H9 (cell line): ENCODE data around the gene SMIM23. TPM values are rescaled to one million over a fixed set of nuclear protein-coding genes. Genes with fewer than 3 reads are reported as not detected.

Source experiments
- DNase-seq: peaks from one replicate; pipeline ENCODE4 v3.0.0-alpha.2; 2017
- H2AFZ ChIP-seq: one replicate; pipeline ENCODE4 v1.6.1; 2013; ENCODE audit warnings: mild to moderate bottlenecking, low read length, control low read depth, moderate library complexity
- H2AK5ac ChIP-seq: 2 replicates; pipeline ENCODE4 v1.6.1; 2013; ENCODE audit warnings: low read length, control low read depth, mixed read lengths; ENCODE audit not compliant: insufficient read length
- H2BK120ac ChIP-seq: one replicate; pipeline ENCODE4 v1.6.1; 2013; ENCODE audit warnings: low read depth, mild to moderate bottlenecking, low read length, control low read depth, inconsistent platforms; ENCODE audit not compliant: poor library complexity, severe bottlenecking
- H2BK12ac ChIP-seq: 2 replicates; pipeline ENCODE4 v1.6.1; 2013; ENCODE audit warnings: low read length, control low read depth, mixed read lengths, low read depth; ENCODE audit not compliant: insufficient read length
- H2BK15ac ChIP-seq: 2 replicates; pipeline ENCODE4 v1.6.1; 2013; ENCODE audit warnings: low read depth, low read length, control low read depth
- H2BK20ac ChIP-seq: one replicate; pipeline ENCODE4 v1.6.1; 2013; ENCODE audit warnings: low read depth, mild to moderate bottlenecking, low read length, control low read depth, inconsistent platforms; ENCODE audit not compliant: poor library complexity, severe bottlenecking
- H2BK5ac ChIP-seq: 2 replicates; pipeline ENCODE4 v1.6.1; 2013; ENCODE audit warnings: low read length, control low read depth, mixed read lengths; ENCODE audit not compliant: insufficient read length
- H3K14ac ChIP-seq: 2 replicates; pipeline ENCODE4 v1.6.1; 2013; ENCODE audit warnings: low read length, control low read depth; ENCODE audit not compliant: insufficient read depth
- H3K18ac ChIP-seq: 2 replicates; pipeline ENCODE4 v1.6.1; 2013; ENCODE audit warnings: low read depth, mild to moderate bottlenecking, mixed read lengths, low read length, control low read depth; ENCODE audit not compliant: insufficient read length
- H3K23ac ChIP-seq: 2 replicates; pipeline ENCODE4 v1.6.1; 2013; ENCODE audit warnings: low read length, control low read depth, mixed read lengths, low read depth; ENCODE audit not compliant: insufficient read length
- H3K23me2 ChIP-seq: 2 replicates; pipeline ENCODE4 v1.6.1; 2013; ENCODE audit warnings: low read depth, mild to moderate bottlenecking, mixed read lengths, low read length, control low read depth; ENCODE audit not compliant: insufficient read length, poor library complexity, severe bottlenecking
- H3K27ac ChIP-seq: 2 replicates; pipeline ENCODE4 v1.5.1; 2013; ENCODE audit warnings: low read length, control low read depth, mixed read lengths, low read depth; ENCODE audit not compliant: insufficient read length
- H3K27me3 ChIP-seq: 2 replicates; pipeline ENCODE4 v1.6.1; 2013; ENCODE audit warnings: low read length, control low read depth, inconsistent platforms; ENCODE audit not compliant: insufficient read depth
- H3K4ac ChIP-seq: 2 replicates; pipeline ENCODE4 v1.6.1; 2013; ENCODE audit warnings: low read depth, mild to moderate bottlenecking, control low read depth, inconsistent platforms, low read length, moderate library complexity
- H3K4me1 ChIP-seq: 2 replicates; pipeline ENCODE4 v1.6.1; 2013; ENCODE audit warnings: low read length, control low read depth, inconsistent platforms; ENCODE audit not compliant: insufficient read depth
- H3K4me2 ChIP-seq: 2 replicates; pipeline ENCODE4 v1.6.1; 2013; ENCODE audit warnings: low read length, control low read depth, mixed read lengths; ENCODE audit not compliant: insufficient read length, insufficient read depth
- H3K56ac ChIP-seq: 2 replicates; pipeline ENCODE4 v1.6.1; 2013; ENCODE audit warnings: low read depth, mild to moderate bottlenecking, mixed read lengths, low read length, control low read depth; ENCODE audit not compliant: insufficient read length
- H3K79me1 ChIP-seq: 2 replicates; pipeline ENCODE4 v1.6.1; 2013; ENCODE audit warnings: low read depth, mild to moderate bottlenecking, moderate library complexity, low read length, control low read depth, inconsistent platforms; ENCODE audit not compliant: insufficient read depth, poor library complexity, severe bottlenecking
- H3K79me2 ChIP-seq: 2 replicates; pipeline ENCODE4 v1.6.1; 2013; ENCODE audit warnings: low read length, control low read depth, inconsistent platforms; ENCODE audit not compliant: insufficient read depth
- H3K9ac ChIP-seq: 2 replicates; pipeline ENCODE4 v1.6.1; 2013; ENCODE audit warnings: low read length, control low read depth, mixed read lengths; ENCODE audit not compliant: insufficient read length; ENCODE audit errors: extremely low read depth
- H3K9me3 ChIP-seq: one replicate; pipeline ENCODE4 v1.6.1; 2013; ENCODE audit warnings: low read depth, low read length, inconsistent platforms; ENCODE audit not compliant: control insufficient read depth
- H3T11ph ChIP-seq: one replicate; pipeline ENCODE4 v1.6.1; 2013; ENCODE audit warnings: mild to moderate bottlenecking, low read length, control low read depth, inconsistent platforms
- H4K20me1 ChIP-seq: one replicate; pipeline ENCODE4 v1.6.1; 2013; ENCODE audit not compliant: control insufficient read depth, insufficient read length, insufficient read depth
- H4K5ac ChIP-seq: 2 replicates; pipeline ENCODE4 v1.6.1; 2013; ENCODE audit warnings: low read depth, mild to moderate bottlenecking, mixed read lengths, low read length, control low read depth; ENCODE audit not compliant: insufficient read length
- H4K8ac ChIP-seq: replicated peaks from 2 replicates; pipeline ENCODE4 v1.6.1; 2013; ENCODE audit warnings: low read length, control low read depth, mixed read lengths, low read depth; ENCODE audit not compliant: insufficient read length
- H4K91ac ChIP-seq: 2 replicates; pipeline ENCODE4 v1.6.1; 2013; ENCODE audit warnings: low read depth, mild to moderate bottlenecking, moderate library complexity, mixed read lengths, low read length, control low read depth; ENCODE audit not compliant: insufficient read length
- H3K27ac Mint-ChIP-seq, 3 experiments: 2 replicates in 2 of 3; 3 replicates in 1 of 3; pipeline ENCODE4 v1.8.0; 2020 to 2021; ENCODE audit warnings: mixed read lengths in 3 of 3, mild to moderate bottlenecking in 1 of 3, moderate library complexity in 1 of 3
- H3K27me3 Mint-ChIP-seq: 2 replicates; pipeline ENCODE4 v1.8.0; 2021; ENCODE audit warnings: low read depth, mild to moderate bottlenecking, moderate library complexity, mixed read lengths
- H3K36me3 Mint-ChIP-seq, 3 experiments: 2 replicates in 2 of 3; 3 replicates in 1 of 3; pipeline ENCODE4 v1.8.0; 2020 to 2021; ENCODE audit warnings: low read depth in 3 of 3, mixed read lengths in 3 of 3; ENCODE audit not compliant: insufficient read depth in 1 of 3
- H3K4me1 Mint-ChIP-seq, 2 experiments: 2 replicates each; pipeline ENCODE4 v1.8.0; 2020; ENCODE audit warnings: mixed read lengths in 2 of 2
- H3K4me3 Mint-ChIP-seq, 2 experiments: 2 replicates in 1 of 2; 3 replicates in 1 of 2; pipeline ENCODE4 v1.8.0; 2020 to 2021; ENCODE audit warnings: mild to moderate bottlenecking in 2 of 2, mixed read lengths in 2 of 2, moderate library complexity in 1 of 2
- H3K9me3 Mint-ChIP-seq, 2 experiments: 2 replicates in 1 of 2; 3 replicates in 1 of 2; pipeline ENCODE4 v1.8.0; 2020; ENCODE audit warnings: mild to moderate bottlenecking in 2 of 2, mixed read lengths in 2 of 2, moderate library complexity in 1 of 2
- CTCF ChIP-seq: fragments of 200-600 bp; sonication (generic); conservative IDR thresholded peaks from 3 replicates; pipeline ENCODE4 v1.8.0; 2021; ENCODE audit warnings: antibody characterized with exemption, mild to moderate bottlenecking
- WGBS: extraction: QIAGEN DNeasy Blood & Tissue Kit; methylation state at CpG from one replicate; pipeline ENCODE4 v1.1.7; 2013; ENCODE audit warnings: missing lambda C conversion rate, low lambda C conversion rate, mixed read lengths; ENCODE audit not compliant: insufficient read length; ENCODE audit errors: extremely low coverage; 5-methylcytosine and 5-hydroxymethylcytosine counted together
- total RNA-seq: library from RNA; stranded (reverse); gene quantifications from 2 replicates; pipeline ENCODE4 v1.2.1, GENCODE V29; 2021

Gene SMIM23
- total RNA-seq, 1 experiment from 2014 or later = not detected

- H3K36me3 Mint-ChIP-seq = peaks cover 0 to 11% (median 0%) of the 10 kb centered on the region in 3 experiments; a peak in 2 of 7 replicates
- no peak overlapping the region for H3K56ac ChIP-seq
- H3K23ac ChIP-seq = no peak overlapping the region
- H4K8ac ChIP-seq = no peak overlapping the region
- H2BK120ac ChIP-seq = no peak overlapping the region
- H2BK5ac ChIP-seq = no peak overlapping the region
- no CpG with 5 or more reads among the region's 2 CpGs for WGBS
- H3K4ac ChIP-seq = no peak overlapping the region
- DNase-seq = no peak
- no peak overlapping the region for H2AFZ ChIP-seq
- H3K79me1 ChIP-seq = no peaks in the 10 kb centered on the region
- peaks cover 2 to 10% of the 10 kb centered on the region in 2 experiments; a peak in 3 of 5 replicates for H3K9me3 Mint-ChIP-seq
- no peaks in the 10 kb centered on the region for H4K20me1 ChIP-seq
- H3K79me2 ChIP-seq = no peaks in the 10 kb centered on the region
- no peaks in the 10 kb centered on the region for H3K27me3 ChIP-seq
- no peak overlapping the region for H3K9ac ChIP-seq
- H3K4me2 ChIP-seq = no peak overlapping the region
- no peak overlapping the region for H4K91ac ChIP-seq
- no peaks in the 10 kb centered on the region for H3K23me2 ChIP-seq
- H2AK5ac ChIP-seq = no peak overlapping the region
- no peak overlapping the region for H2BK12ac ChIP-seq
- H3K4me3 Mint-ChIP-seq = no peak overlapping the region
- peaks cover 5% of the 10 kb centered on the region for H3K4me1 ChIP-seq
- no peak overlapping the region for H3K27ac ChIP-seq
- H3T11ph ChIP-seq = no peak overlapping the region
- TF ChIP-seq CTCF = no peak
- H2BK15ac ChIP-seq = no peak overlapping the region
- no peak overlapping the region for H3K18ac ChIP-seq
- no peak overlapping the region for H3K27ac Mint-ChIP-seq
- H3K4me1 Mint-ChIP-seq = peaks cover 7 to 13% of the 10 kb centered on the region in 2 experiments
- H3K9me3 ChIP-seq = no peaks in the 10 kb centered on the region
- no peak overlapping the region for H2BK20ac ChIP-seq
- no peak overlapping the region for H4K5ac ChIP-seq
- H3K27me3 Mint-ChIP-seq = peaks cover 3% of the 10 kb centered on the region; the same call in 1 of the 2 replicates
- no peak overlapping the region for H3K14ac ChIP-seq
Observed at GRCh38 chr5:171832775-171833174, 47.2 kb downstream of the SMIM23 start.
